ENCODE results near the gene PLCG2.

PLCG2 gene

GRCh38 chr16:81765111-81765919, 13.8 kb upstream of the PLCG2 start:
- H3K9me3 ChIP-seq (ENCODE audit: low read length): no peaks in the 10 kb centered on the region
- no peak overlapping the region for H2AFZ ChIP-seq (ENCODE audit: low read depth, low read length)
- no peaks in the 10 kb centered on the region for H3K27me3 ChIP-seq (ENCODE audit: insufficient read depth, low read length)
- no peaks in the 10 kb centered on the region for H3K36me3 ChIP-seq (ENCODE audit: insufficient read depth, low read length)
- H3K4me1 ChIP-seq (ENCODE audit: insufficient read depth, low read length): no peaks in the 10 kb centered on the region
- no peak overlapping the region for H3K4me3 ChIP-seq (ENCODE audit: low read length)

DNA sequence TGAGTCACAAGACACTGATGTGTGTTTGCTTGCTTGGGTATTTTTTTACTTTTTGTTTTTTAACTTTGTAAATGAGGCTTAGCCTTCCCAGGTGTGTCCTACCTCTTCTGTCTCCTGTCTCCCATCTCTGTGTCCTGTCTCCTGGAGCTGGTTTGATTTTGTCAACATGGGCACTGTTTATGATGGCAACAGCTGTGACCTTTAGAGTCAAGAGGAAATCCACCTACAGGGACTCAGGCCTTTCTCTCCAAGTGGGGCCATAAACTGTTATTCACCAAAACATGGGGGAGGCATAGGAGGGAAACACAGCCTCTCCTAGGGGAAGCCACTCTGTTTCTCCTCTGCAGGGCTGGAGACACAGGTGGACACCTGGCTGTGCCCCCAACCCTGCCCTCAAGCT, 13.1 kb upstream of the PLCG2 start:
- Histone ChIP-seq H3K36me3 (ENCODE audit: insufficient read depth, low read length) (no peaks in the 10 kb centered on the region), H3K9me3 (ENCODE audit: low read length) (no peaks in the 10 kb centered on the region), H3K4me3 (ENCODE audit: low read length) (no peak overlapping the region), H3K4me1 (ENCODE audit: insufficient read depth, low read length) (no peaks in the 10 kb centered on the region), H2AFZ (ENCODE audit: low read depth, low read length) (no peak overlapping the region), H3K27me3 (ENCODE audit: insufficient read depth, low read length) (no peaks in the 10 kb centered on the region)

GRCh38 chr16:81767987-81768592, 11.0 kb upstream of the PLCG2 start:
- H3K27me3 ChIP-seq (ENCODE audit: insufficient read depth, low read length): no peaks in the 10 kb centered on the region
- H2AFZ ChIP-seq (ENCODE audit: low read depth, low read length): no peak overlapping the region
- no peaks in the 10 kb centered on the region for H3K36me3 ChIP-seq (ENCODE audit: insufficient read depth, low read length)
- H3K4me3 ChIP-seq (ENCODE audit: low read length): no peak overlapping the region
- no peaks in the 10 kb centered on the region for H3K4me1 ChIP-seq (ENCODE audit: insufficient read depth, low read length)
- no peaks in the 10 kb centered on the region for H3K9me3 ChIP-seq (ENCODE audit: low read length)

DNA sequence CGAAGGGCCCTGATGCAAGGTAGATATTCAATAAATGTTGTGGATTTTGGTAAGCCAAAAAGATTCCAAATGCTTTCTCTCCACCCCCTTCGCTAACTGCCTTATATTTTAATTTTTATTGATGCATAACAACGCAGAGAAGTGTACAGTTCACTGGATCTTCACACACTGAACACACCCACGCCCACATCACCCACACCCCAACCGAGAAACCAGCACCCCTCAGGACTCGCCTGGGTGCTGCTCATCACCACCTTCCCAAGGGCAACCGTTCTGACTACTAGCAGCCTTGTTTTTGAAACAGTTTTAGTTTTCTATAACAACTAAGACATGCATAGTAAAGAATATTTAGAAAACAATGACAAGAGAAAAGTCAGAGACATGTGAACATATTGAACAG, 9.1 kb upstream of the PLCG2 start:
- no peaks in the 10 kb centered on the region for H3K36me3 ChIP-seq (ENCODE audit: insufficient read depth, low read length)
- no peak overlapping the region for H2AFZ ChIP-seq (ENCODE audit: low read depth, low read length)
- no peak overlapping the region for H3K4me3 ChIP-seq (ENCODE audit: low read length)
- no peaks in the 10 kb centered on the region for H3K4me1 ChIP-seq (ENCODE audit: insufficient read depth, low read length)
- no peaks in the 10 kb centered on the region for H3K9me3 ChIP-seq (ENCODE audit: low read length)
- H3K27me3 ChIP-seq (ENCODE audit: insufficient read depth, low read length): peaks cover 9% of the 10 kb centered on the region

- Histone ChIP-seq H3K9me3 (ENCODE audit: low read length) (no peaks in the 10 kb centered on the region), H3K4me3 (ENCODE audit: low read length) (no peak overlapping the region), H3K36me3 (ENCODE audit: insufficient read depth, low read length) (no peaks in the 10 kb centered on the region), H3K27me3 (ENCODE audit: insufficient read depth, low read length) (peaks cover 35% of the 10 kb centered on the region), H2AFZ (ENCODE audit: low read depth, low read length) (no peak overlapping the region), H3K4me1 (ENCODE audit: insufficient read depth, low read length) (no peaks in the 10 kb centered on the region)
Observed at GRCh38 chr16:81774348-81774747, 4.7 kb upstream of the PLCG2 start.

- no peak overlapping the region for H3K4me3 ChIP-seq (ENCODE audit: low read length)
- H3K4me1 ChIP-seq (ENCODE audit: insufficient read depth, low read length): no peaks in the 10 kb centered on the region
- no peaks in the 10 kb centered on the region for H3K36me3 ChIP-seq (ENCODE audit: insufficient read depth, low read length)
- H3K9me3 ChIP-seq (ENCODE audit: low read length): peaks cover 2% of the 10 kb centered on the region
- no peak overlapping the region for H2AFZ ChIP-seq (ENCODE audit: low read depth, low read length)
- peaks cover 47% of the 10 kb centered on the region for H3K27me3 ChIP-seq (ENCODE audit: insufficient read depth, low read length)
Observed at GRCh38 chr16:81775570-81775969, 3.5 kb upstream of the PLCG2 start.

DNA sequence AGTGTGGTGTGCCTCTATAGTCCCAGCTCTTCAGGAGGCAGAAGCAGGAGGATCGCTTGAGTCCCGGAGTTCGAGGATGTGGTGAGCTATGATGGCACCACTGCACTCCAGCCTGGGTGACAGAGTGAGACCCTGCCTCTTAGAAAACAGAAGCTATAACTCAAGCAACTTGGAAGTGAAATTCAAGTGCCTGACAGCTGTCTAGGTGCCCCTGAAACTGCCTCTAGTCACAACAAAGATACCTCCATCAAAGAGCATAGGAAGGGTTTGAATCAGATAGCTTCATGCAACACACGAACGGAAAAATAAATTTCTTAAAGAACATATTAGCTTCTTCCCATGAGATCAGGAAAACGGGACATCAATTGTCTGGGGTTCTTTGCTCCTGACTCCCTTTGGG, 860 bp upstream of the PLCG2 start:
- Histone ChIP-seq H3K4me3 (ENCODE audit: low read length) (no peak overlapping the region), H3K4me1 (ENCODE audit: insufficient read depth, low read length) (no peaks in the 10 kb centered on the region), H3K27me3 (ENCODE audit: insufficient read depth, low read length) (peaks cover 57% of the 10 kb centered on the region), H3K9me3 (ENCODE audit: low read length) (peaks cover 2% of the 10 kb centered on the region), H3K36me3 (ENCODE audit: insufficient read depth, low read length) (no peaks in the 10 kb centered on the region), H2AFZ (ENCODE audit: low read depth, low read length) (no peak overlapping the region)

GRCh38 chr16:81779536-81780320, 637 bp downstream of the PLCG2 start:
- Histone ChIP-seq H3K36me3 (ENCODE audit: insufficient read depth, low read length) (no peaks in the 10 kb centered on the region), H3K27me3 (ENCODE audit: insufficient read depth, low read length) (peaks cover 51% of the 10 kb centered on the region), H2AFZ (ENCODE audit: low read depth, low read length) (peak overlapping the region; percentile 16), H3K4me1 (ENCODE audit: insufficient read depth, low read length) (no peaks in the 10 kb centered on the region), H3K4me3 (ENCODE audit: low read length) (no peak overlapping the region), H3K9me3 (ENCODE audit: low read length) (peaks cover 2% of the 10 kb centered on the region)

GRCh38 chr16:81780350-81780749, 1.3 kb downstream of the PLCG2 start:
- Histone ChIP-seq H3K4me3 (ENCODE audit: low read length) (no peak overlapping the region), H3K4me1 (ENCODE audit: insufficient read depth, low read length) (no peaks in the 10 kb centered on the region), H2AFZ (ENCODE audit: low read depth, low read length) (no peak overlapping the region), H3K9me3 (ENCODE audit: low read length) (peaks cover 2% of the 10 kb centered on the region), H3K27me3 (ENCODE audit: insufficient read depth, low read length) (peaks cover 45% of the 10 kb centered on the region), H3K36me3 (ENCODE audit: insufficient read depth, low read length) (no peaks in the 10 kb centered on the region)

- Histone ChIP-seq H3K27me3 (ENCODE audit: insufficient read depth, low read length) (peaks cover 46% of the 10 kb centered on the region), H3K36me3 (ENCODE audit: insufficient read depth, low read length) (no peaks in the 10 kb centered on the region), H3K9me3 (ENCODE audit: low read length) (peaks cover 2% of the 10 kb centered on the region), H2AFZ (ENCODE audit: low read depth, low read length) (no peak overlapping the region), H3K4me1 (ENCODE audit: insufficient read depth, low read length) (no peaks in the 10 kb centered on the region), H3K4me3 (ENCODE audit: low read length) (no peak overlapping the region)
Observed at GRCh38 chr16:81782236-81782635, 3.1 kb downstream of the PLCG2 start.

GRCh38 chr16:81784072-81784795, 5.1 kb downstream of the PLCG2 start:
- no peak overlapping the region for H2AFZ ChIP-seq (ENCODE audit: low read depth, low read length)
- no peaks in the 10 kb centered on the region for H3K36me3 ChIP-seq (ENCODE audit: insufficient read depth, low read length)
- peaks cover 29% of the 10 kb centered on the region for H3K27me3 ChIP-seq (ENCODE audit: insufficient read depth, low read length)
- H3K9me3 ChIP-seq (ENCODE audit: low read length): peaks cover 2% of the 10 kb centered on the region
- no peaks in the 10 kb centered on the region for H3K4me1 ChIP-seq (ENCODE audit: insufficient read depth, low read length)
- H3K4me3 ChIP-seq (ENCODE audit: low read length): no peak overlapping the region

GRCh38 chr16:81785138-81785924, 6.2 kb downstream of the PLCG2 start:
- Histone ChIP-seq H3K4me1 (ENCODE audit: insufficient read depth, low read length) (no peaks in the 10 kb centered on the region), H2AFZ (ENCODE audit: low read depth, low read length) (no peak overlapping the region), H3K4me3 (ENCODE audit: low read length) (no peak overlapping the region), H3K27me3 (ENCODE audit: insufficient read depth, low read length) (peaks cover 18% of the 10 kb centered on the region), H3K9me3 (ENCODE audit: low read length) (no peaks in the 10 kb centered on the region), H3K36me3 (ENCODE audit: insufficient read depth, low read length) (no peaks in the 10 kb centered on the region)
